Measurements from ENCODE around the gene FAF1.

DNA sequence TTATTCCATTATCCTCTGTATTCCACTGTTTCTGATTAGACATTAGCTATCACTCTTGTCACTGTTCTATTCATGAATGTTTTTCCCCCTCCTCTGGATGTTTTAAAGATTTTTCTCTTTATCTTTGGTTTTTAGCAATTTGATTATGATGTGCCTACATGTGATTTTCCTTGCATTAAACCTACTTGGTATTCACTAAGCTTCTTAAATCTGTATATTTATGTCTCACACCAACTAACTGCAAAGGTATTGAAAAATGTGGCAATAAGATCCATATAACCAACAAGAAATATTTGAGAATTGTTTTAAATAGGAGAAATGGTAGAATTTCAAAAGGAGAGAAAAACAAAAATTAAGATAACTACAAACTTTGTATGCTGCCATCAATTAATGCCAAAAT, 25.2 kb downstream of the FAF1 start:
- TF ChIP-seq, protein P1, sequence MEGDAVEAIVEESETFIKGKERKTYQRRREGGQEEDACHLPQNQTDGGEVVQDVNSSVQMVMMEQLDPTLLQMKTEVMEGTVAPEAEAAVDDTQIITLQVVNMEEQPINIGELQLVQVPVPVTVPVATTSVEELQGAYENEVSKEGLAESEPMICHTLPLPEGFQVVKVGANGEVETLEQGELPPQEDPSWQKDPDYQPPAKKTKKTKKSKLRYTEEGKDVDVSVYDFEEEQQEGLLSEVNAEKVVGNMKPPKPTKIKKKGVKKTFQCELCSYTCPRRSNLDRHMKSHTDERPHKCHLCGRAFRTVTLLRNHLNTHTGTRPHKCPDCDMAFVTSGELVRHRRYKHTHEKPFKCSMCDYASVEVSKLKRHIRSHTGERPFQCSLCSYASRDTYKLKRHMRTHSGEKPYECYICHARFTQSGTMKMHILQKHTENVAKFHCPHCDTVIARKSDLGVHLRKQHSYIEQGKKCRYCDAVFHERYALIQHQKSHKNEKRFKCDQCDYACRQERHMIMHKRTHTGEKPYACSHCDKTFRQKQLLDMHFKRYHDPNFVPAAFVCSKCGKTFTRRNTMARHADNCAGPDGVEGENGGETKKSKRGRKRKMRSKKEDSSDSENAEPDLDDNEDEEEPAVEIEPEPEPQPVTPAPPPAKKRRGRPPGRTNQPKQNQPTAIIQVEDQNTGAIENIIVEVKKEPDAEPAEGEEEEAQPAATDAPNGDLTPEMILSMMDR (conservative IDR thresholded peaks at IDR 0.05; ENCODE audit: low read length): no peak
- no peak for TF ChIP-seq EZH2phosphoT487 (IDR thresholded peaks at IDR 0.05; ENCODE audit: borderline replicate concordance, low read depth, low read length)

Measured in OCI-LY7 (cell line).